Breast epithelium (tissue), 3 donors: Measurements from ENCODE around the gene F5.

Experiments used
- POLR2AphosphoS5 ChIP-seq, 3 donors: sonication (generic); formaldehyde crosslinking; IDR thresholded peaks; one replicate each; pipeline ENCODE4 v1.6.1; 2017; ENCODE audit warnings: antibody characterized with exemption in 3 of 3
- TF ChIP-seq, protein P1 (sequence below), 3 donors: fragments of 450-650 bp; IDR thresholded peaks; one replicate each; pipeline ENCODE4 v1.5.1; 2016 to 2017; ENCODE audit warnings: antibody characterized with exemption in 3 of 3, mild to moderate bottlenecking in 3 of 3, moderate library complexity in 3 of 3

DNA sequence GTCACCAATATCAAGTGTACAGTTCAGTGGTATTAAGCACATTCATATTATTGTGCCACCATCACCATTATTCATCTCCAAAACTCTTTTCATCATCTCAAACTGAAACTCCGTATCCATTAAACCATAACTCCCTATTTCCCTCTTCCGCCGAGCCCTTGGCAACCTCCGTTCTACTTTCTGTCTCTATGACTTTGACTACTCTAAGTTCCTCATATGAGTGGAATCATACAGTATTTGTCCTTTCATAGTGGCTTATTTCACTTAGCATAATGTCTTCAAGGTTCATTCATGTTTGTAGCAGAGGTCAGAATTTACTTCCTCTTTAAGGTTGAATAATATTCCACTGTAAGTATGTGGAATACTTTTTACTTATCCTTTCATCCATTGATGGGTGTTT is 21.9 kb upstream of the F5 start:
- TF ChIP-seq, protein P1, sequence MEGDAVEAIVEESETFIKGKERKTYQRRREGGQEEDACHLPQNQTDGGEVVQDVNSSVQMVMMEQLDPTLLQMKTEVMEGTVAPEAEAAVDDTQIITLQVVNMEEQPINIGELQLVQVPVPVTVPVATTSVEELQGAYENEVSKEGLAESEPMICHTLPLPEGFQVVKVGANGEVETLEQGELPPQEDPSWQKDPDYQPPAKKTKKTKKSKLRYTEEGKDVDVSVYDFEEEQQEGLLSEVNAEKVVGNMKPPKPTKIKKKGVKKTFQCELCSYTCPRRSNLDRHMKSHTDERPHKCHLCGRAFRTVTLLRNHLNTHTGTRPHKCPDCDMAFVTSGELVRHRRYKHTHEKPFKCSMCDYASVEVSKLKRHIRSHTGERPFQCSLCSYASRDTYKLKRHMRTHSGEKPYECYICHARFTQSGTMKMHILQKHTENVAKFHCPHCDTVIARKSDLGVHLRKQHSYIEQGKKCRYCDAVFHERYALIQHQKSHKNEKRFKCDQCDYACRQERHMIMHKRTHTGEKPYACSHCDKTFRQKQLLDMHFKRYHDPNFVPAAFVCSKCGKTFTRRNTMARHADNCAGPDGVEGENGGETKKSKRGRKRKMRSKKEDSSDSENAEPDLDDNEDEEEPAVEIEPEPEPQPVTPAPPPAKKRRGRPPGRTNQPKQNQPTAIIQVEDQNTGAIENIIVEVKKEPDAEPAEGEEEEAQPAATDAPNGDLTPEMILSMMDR (IDR thresholded peaks at IDR 0.05): no peak
- no peak for TF ChIP-seq POLR2AphosphoS5 (IDR thresholded peaks at IDR 0.05)
